K562 (cell line): ENCODE results near the gene RNPEPL1. TPM values are rescaled to one million over a fixed set of nuclear protein-coding genes. Genes with fewer than 3 reads are reported as not detected.

ENCODE experiments used
- CBX2 ChIP-seq: fragments of 200-600 bp; sonication (generic); IDR thresholded peaks from one replicate; pipeline ENCODE4 v1.6.1; 2012; ENCODE audit warnings: mild to moderate bottlenecking, low read length, inconsistent platforms; ENCODE audit not compliant: insufficient read depth, poor library complexity, severe bottlenecking
- CREB3L1 ChIP-seq: fragments of 450-650 bp; IDR thresholded peaks from 2 replicates; pipeline ENCODE4 v1.6.1; 2014; ENCODE audit warnings: low read depth, mild to moderate bottlenecking, moderate library complexity, borderline replicate concordance
- GABPB1 ChIP-seq: sonication (generic); formaldehyde crosslinking; IDR thresholded peaks from 2 replicates; pipeline ENCODE4 v1.8.0; 2022; ENCODE audit warnings: mild to moderate bottlenecking, missing genetic modification reagents
- HDAC8 ChIP-seq: fragments of 450-650 bp; IDR thresholded peaks from 2 replicates; pipeline ENCODE4 v1.6.1; 2016; ENCODE audit warnings: mild to moderate bottlenecking, missing genetic modification characterization, moderate library complexity, missing compliant biosample characterization
- KAT7 ChIP-seq: sonication (generic); formaldehyde crosslinking; IDR thresholded peaks from 2 replicates; pipeline ENCODE4 v1.8.0; 2022; ENCODE audit warnings: missing genetic modification reagents, mild to moderate bottlenecking, borderline replicate concordance
- MIER1 ChIP-seq: fragments of 450-650 bp; IDR thresholded peaks from 2 replicates; pipeline ENCODE4 v1.6.1; 2016; ENCODE audit warnings: antibody characterized with exemption, mild to moderate bottlenecking, low read depth
- NFIC ChIP-seq: fragments of 450-650 bp; IDR thresholded peaks from 2 replicates; pipeline ENCODE4 v1.6.1; 2017; ENCODE audit warnings: mild to moderate bottlenecking, inconsistent platforms
- NFIX ChIP-seq: fragments of 250-450 bp; sonication (Bioruptor Pico); IDR thresholded peaks from 2 replicates; pipeline ENCODE4 v1.4.0; 2020; ENCODE audit warnings: low read depth, mild to moderate bottlenecking, moderate library complexity
- RB1 ChIP-seq: fragments of 450-650 bp; IDR thresholded peaks from 2 replicates; pipeline ENCODE4 v1.6.1; 2017; ENCODE audit warnings: low read depth, mild to moderate bottlenecking
- RBFOX2 ChIP-seq: fragments of 200-400 bp; formaldehyde crosslinking; IDR thresholded peaks from 2 replicates; pipeline ENCODE4 v1.6.1; 2017; ENCODE audit warnings: low read depth, mild to moderate bottlenecking, low read length, moderate library complexity
- RBM25 ChIP-seq: fragments of 200-400 bp; formaldehyde crosslinking; IDR thresholded peaks from 2 replicates; pipeline ENCODE4 v1.6.1; 2018; ENCODE audit warnings: low read length, low read depth, moderate library complexity; ENCODE audit not compliant: severe bottlenecking
- SLC30A9 ChIP-seq: fragments of 250-450 bp; sonication (Bioruptor Pico); IDR thresholded peaks from 2 replicates; pipeline ENCODE4 v1.8.0; 2022; ENCODE audit warnings: mild to moderate bottlenecking, moderate library complexity
- SP1 ChIP-seq: sonication (generic); formaldehyde crosslinking; IDR thresholded peaks from 2 replicates; pipeline ENCODE4 v1.8.1; 2022; ENCODE audit warnings: mild to moderate bottlenecking, missing genetic modification reagents
- TAF15 ChIP-seq: fragments of 200-400 bp; formaldehyde crosslinking; IDR thresholded peaks from 2 replicates; pipeline ENCODE4 v1.6.1; 2017; ENCODE audit warnings: mild to moderate bottlenecking, low read depth, low read length, moderate library complexity
- TGIF2 ChIP-seq: sonication (generic); formaldehyde crosslinking; IDR thresholded peaks from 2 replicates; pipeline ENCODE4 v1.8.1; 2022; ENCODE audit warnings: mild to moderate bottlenecking, missing genetic modification reagents, moderate library complexity
- ZNF197 ChIP-seq: fragments of 200-800 bp; sonication (Bioruptor generic); IDR thresholded peaks from 2 replicates; pipeline ENCODE4 v1.6.1; 2016; ENCODE audit warnings: low read depth, missing genetic modification characterization, missing compliant biosample characterization
- polyA plus RNA-seq, 8 experiments: library from polyadenylated mRNA; depleted of rRNA in 4 of 8; stranded (reverse) in 5 of 8; unstranded in 3 of 8; fragments of >200 nt; fragmentation: Nextera tagmentation in 2 of 8; fragmentation: Illumina TruSeq in 1 of 8; extraction: Ambion mirVana in 2 of 8; extraction: Trizol in 1 of 8; gene quantifications; 2 replicates each; pipeline versions ENCODE4 v1.2.1 to v1.2.3, GENCODE V29; 2011 to 2014; ENCODE audit warnings: inconsistent platforms in 1 of 8, missing spikeins in 1 of 8
- total RNA-seq, 7 experiments: library from RNA; depleted of rRNA in 6 of 7; stranded (reverse); fragments of >200 nt in 6 of 7; fragmentation: Illumina TruSeq in 2 of 7; extraction: Trizol in 2 of 7; gene quantifications; 2 replicates each; pipeline versions ENCODE4 v1.2.1 to v1.2.3, GENCODE V29; 2011 to 2021; ENCODE audit warnings: low replicate concordance in 1 of 7
- TF ChIP-seq, protein P1 (sequence below): fragments of 450-650 bp; IDR thresholded peaks from 2 replicates; pipeline ENCODE4 v1.6.1; 2017; ENCODE audit warnings: antibody characterized with exemption, mild to moderate bottlenecking
- TF ChIP-seq, protein P2 (sequence below), 2 experiments: fragments of 150-350 bp in 1 of 2; IDR thresholded peaks; 2 replicates each; pipeline ENCODE4 v1.6.1; 2012 to 2016; ENCODE audit warnings: low read depth in 2 of 2, low read length in 2 of 2, mild to moderate bottlenecking in 1 of 2, moderate library complexity in 1 of 2

Gene RNPEPL1
- total and polyA plus RNA-seq, 9 of the 15 experiments (the other 6 are each of a cell fraction or from before 2014, with no cell fraction given) = 0.07 to 38.7 (median 5.6) TPM

DNA sequence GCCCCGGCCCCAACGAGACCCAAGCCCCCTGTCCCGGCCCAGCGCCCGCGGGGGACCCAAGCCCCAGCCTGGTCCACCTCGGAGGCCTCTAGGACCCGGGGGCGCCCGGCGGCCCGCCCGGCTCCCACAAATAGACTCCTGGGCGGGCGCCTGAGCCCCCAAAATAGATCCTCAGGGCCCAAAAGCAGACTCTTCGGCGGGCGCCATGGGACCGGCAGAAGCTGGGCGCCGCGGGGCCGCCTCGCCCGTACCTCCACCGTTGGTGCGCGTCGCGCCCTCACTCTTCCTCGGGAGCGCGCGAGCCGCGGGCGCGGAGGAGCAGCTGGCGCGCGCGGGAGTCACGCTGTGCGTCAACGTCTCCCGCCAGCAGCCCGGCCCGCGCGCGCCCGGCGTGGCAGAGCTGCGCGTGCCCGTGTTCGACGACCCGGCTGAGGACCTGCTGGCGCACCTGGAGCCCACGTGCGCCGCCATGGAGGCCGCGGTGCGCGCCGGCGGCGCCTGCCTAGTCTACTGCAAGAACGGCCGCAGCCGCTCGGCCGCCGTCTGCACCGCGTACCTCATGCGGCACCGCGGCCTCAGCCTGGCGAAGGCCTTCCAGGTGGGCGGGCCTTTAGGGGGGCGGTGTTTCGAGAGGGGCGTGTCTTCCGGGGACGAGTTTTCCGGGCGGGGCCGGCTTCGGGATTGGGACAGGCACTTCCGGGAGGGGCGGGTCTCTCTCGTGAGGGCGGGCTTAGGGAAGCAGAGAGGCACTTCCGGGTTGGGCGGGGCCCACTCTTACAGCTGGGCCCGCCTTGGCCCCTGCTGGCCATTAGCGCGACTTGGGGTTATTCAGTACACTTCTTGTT, 7.6 kb upstream of the RNPEPL1 start (continued):
- TF ChIP-seq, protein P1, sequence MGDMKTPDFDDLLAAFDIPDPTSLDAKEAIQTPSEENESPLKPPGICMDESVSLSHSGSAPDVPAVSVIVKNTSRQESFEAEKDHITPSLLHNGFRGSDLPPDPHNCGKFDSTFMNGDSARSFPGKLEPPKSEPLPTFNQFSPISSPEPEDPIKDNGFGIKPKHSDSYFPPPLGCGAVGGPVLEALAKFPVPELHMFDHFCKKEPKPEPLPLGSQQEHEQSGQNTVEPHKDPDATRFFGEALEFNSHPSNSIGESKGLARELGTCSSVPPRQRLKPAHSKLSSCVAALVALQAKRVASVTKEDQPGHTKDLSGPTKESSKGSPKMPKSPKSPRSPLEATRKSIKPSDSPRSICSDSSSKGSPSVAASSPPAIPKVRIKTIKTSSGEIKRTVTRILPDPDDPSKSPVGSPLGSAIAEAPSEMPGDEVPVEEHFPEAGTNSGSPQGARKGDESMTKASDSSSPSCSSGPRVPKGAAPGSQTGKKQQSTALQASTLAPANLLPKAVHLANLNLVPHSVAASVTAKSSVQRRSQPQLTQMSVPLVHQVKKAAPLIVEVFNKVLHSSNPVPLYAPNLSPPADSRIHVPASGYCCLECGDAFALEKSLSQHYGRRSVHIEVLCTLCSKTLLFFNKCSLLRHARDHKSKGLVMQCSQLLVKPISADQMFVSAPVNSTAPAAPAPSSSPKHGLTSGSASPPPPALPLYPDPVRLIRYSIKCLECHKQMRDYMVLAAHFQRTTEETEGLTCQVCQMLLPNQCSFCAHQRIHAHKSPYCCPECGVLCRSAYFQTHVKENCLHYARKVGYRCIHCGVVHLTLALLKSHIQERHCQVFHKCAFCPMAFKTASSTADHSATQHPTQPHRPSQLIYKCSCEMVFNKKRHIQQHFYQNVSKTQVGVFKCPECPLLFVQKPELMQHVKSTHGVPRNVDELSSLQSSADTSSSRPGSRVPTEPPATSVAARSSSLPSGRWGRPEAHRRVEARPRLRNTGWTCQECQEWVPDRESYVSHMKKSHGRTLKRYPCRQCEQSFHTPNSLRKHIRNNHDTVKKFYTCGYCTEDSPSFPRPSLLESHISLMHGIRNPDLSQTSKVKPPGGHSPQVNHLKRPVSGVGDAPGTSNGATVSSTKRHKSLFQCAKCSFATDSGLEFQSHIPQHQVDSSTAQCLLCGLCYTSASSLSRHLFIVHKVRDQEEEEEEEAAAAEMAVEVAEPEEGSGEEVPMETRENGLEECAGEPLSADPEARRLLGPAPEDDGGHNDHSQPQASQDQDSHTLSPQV = peak; percentile 77
- TF ChIP-seq CBX2 (no peak), MIER1 (no peak), GABPB1 (peak; percentile 75), RBFOX2 (peak; percentile 97), HDAC8 (tag) (peak; percentile 80), RB1 (peak; percentile 84), NFIC (peak; percentile 41; the same call in 1 of the 2 replicates), ZNF197 (CRISPR knock-in tag) (peak; percentile 80; the same call in 1 of the 2 replicates), SP1 (CRISPR knock-in tag) (peak; percentile 86), KAT7 (CRISPR knock-in tag) (peak; percentile 77; the same call in 1 of the 2 replicates), TGIF2 (CRISPR knock-in tag) (0 out of 2 replicates have a peak, but pooled peaks have one; percentile 25), CREB3L1 (peak; percentile 46; the same call in 1 of the 2 replicates), RBM25 (peak; percentile 2), SLC30A9 (CRISPR knock-in tag) (no peak), NFIX (no peak), TAF15 (no peak)
- TF ChIP-seq, protein P2, sequence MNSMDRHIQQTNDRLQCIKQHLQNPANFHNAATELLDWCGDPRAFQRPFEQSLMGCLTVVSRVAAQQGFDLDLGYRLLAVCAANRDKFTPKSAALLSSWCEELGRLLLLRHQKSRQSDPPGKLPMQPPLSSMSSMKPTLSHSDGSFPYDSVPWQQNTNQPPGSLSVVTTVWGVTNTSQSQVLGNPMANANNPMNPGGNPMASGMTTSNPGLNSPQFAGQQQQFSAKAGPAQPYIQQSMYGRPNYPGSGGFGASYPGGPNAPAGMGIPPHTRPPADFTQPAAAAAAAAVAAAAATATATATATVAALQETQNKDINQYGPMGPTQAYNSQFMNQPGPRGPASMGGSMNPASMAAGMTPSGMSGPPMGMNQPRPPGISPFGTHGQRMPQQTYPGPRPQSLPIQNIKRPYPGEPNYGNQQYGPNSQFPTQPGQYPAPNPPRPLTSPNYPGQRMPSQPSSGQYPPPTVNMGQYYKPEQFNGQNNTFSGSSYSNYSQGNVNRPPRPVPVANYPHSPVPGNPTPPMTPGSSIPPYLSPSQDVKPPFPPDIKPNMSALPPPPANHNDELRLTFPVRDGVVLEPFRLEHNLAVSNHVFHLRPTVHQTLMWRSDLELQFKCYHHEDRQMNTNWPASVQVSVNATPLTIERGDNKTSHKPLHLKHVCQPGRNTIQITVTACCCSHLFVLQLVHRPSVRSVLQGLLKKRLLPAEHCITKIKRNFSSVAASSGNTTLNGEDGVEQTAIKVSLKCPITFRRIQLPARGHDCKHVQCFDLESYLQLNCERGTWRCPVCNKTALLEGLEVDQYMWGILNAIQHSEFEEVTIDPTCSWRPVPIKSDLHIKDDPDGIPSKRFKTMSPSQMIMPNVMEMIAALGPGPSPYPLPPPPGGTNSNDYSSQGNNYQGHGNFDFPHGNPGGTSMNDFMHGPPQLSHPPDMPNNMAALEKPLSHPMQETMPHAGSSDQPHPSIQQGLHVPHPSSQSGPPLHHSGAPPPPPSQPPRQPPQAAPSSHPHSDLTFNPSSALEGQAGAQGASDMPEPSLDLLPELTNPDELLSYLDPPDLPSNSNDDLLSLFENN (IDR thresholded peaks at IDR 0.05; ENCODE audit: low read depth in 2 of 2, low read length in 2 of 2) = 0 out of 4 replicates have a peak, but pooled peaks of 1 of the 2 experiments have one; percentile 14
